Astrocyte (in vitro differentiated cells and primary cell): ENCODE data around the gene TNN. TPM values are rescaled to one million over a fixed set of nuclear protein-coding genes. Genes with fewer than 3 reads are reported as not detected.

Source experiments
- DNase-seq: peaks from one replicate; pipeline ENCODE4 v3.0.0-alpha.2; 2010; ENCODE audit warnings: low read depth
- FAIRE-seq: peaks from 2 replicates; lab custom pipeline; 2011; peaks lifted over from hg19 to GRCh38; lab: Jason Lieb, UNC
- H2AFZ ChIP-seq: 2 replicates; pipeline ENCODE4 v1.6.0; 2012; ENCODE audit warnings: low read depth, low read length, inconsistent platforms
- H3K27ac ChIP-seq: 2 replicates; pipeline ENCODE4 v1.5.1; 2011; ENCODE audit warnings: low read depth, low read length, inconsistent platforms
- H3K27me3 ChIP-seq: 2 replicates; pipeline ENCODE4 v1.6.0; 2011; ENCODE audit warnings: low read length, inconsistent platforms; ENCODE audit not compliant: insufficient read depth
- H3K36me3 ChIP-seq: 2 replicates; pipeline ENCODE4 v1.5.1; 2011; ENCODE audit warnings: low read length, inconsistent platforms; ENCODE audit not compliant: insufficient read depth
- H3K4me1 ChIP-seq: 2 replicates; pipeline ENCODE4 v1.5.1; 2011; ENCODE audit warnings: low read length, inconsistent platforms; ENCODE audit not compliant: insufficient read depth
- H3K4me2 ChIP-seq: 2 replicates; pipeline ENCODE4 v1.6.0; 2012; ENCODE audit warnings: low read length, inconsistent platforms
- H3K4me3 ChIP-seq: 2 replicates; pipeline ENCODE4 v1.5.1; 2011; ENCODE audit warnings: low read depth, mild to moderate bottlenecking, low read length, inconsistent platforms; ENCODE audit not compliant: insufficient read depth
- H3K79me2 ChIP-seq: 2 replicates; pipeline ENCODE4 v1.6.0; 2012; ENCODE audit warnings: mild to moderate bottlenecking, low read length, inconsistent platforms; ENCODE audit not compliant: insufficient read depth
- H3K9ac ChIP-seq: 2 replicates; pipeline ENCODE4 v1.6.0; 2012; ENCODE audit warnings: mild to moderate bottlenecking, low read length, inconsistent platforms
- H3K9me3 ChIP-seq: 2 replicates; pipeline ENCODE4 v1.5.1; 2012; ENCODE audit warnings: low read depth, mild to moderate bottlenecking, low read length, inconsistent platforms; ENCODE audit not compliant: insufficient read depth
- H4K20me1 ChIP-seq: 2 replicates; pipeline ENCODE4 v1.6.0; 2012; ENCODE audit warnings: low read length, inconsistent platforms; ENCODE audit not compliant: insufficient read depth
- H3K27ac Mint-ChIP-seq: one replicate; pipeline ENCODE4 v1.8.0; 2021; ENCODE audit warnings: mild to moderate bottlenecking, mixed read lengths; ENCODE audit not compliant: unreplicated experiment
- H3K27me3 Mint-ChIP-seq: one replicate; pipeline ENCODE4 v1.8.0; 2021; ENCODE audit warnings: low read depth, mixed read lengths; ENCODE audit not compliant: unreplicated experiment
- H3K36me3 Mint-ChIP-seq: one replicate; pipeline ENCODE4 v1.8.0; 2021; ENCODE audit warnings: low read depth, mixed read lengths; ENCODE audit not compliant: unreplicated experiment
- H3K4me1 Mint-ChIP-seq: one replicate; pipeline ENCODE4 v1.8.0; 2021; ENCODE audit warnings: low read depth, mixed read lengths; ENCODE audit not compliant: unreplicated experiment
- H3K4me3 Mint-ChIP-seq: one replicate; pipeline ENCODE4 v1.8.0; 2021; ENCODE audit warnings: mild to moderate bottlenecking, moderate library complexity, mixed read lengths; ENCODE audit not compliant: unreplicated experiment
- H3K9me3 Mint-ChIP-seq: one replicate; pipeline ENCODE4 v1.8.0; 2021; ENCODE audit warnings: mild to moderate bottlenecking, mixed read lengths; ENCODE audit not compliant: unreplicated experiment
- EZH2 ChIP-seq: IDR thresholded peaks from 2 replicates; pipeline ENCODE4 v1.6.1; 2012; ENCODE audit warnings: mild to moderate bottlenecking, low read length, inconsistent platforms; ENCODE audit not compliant: insufficient read depth
- total RNA-seq: library from RNA; stranded (reverse); gene quantifications from 2 replicates; pipeline ENCODE4 v1.2.1, GENCODE V29; 2021
- TF ChIP-seq, protein P1 (sequence below): IDR thresholded peaks from 2 replicates; pipeline ENCODE4 v1.5.1; 2011; ENCODE audit warnings: low read depth, mild to moderate bottlenecking, inconsistent platforms, low read length, moderate library complexity; ENCODE audit not compliant: insufficient read depth

Gene TNN
- total RNA-seq, 1 donor from 2014 or later: 0.16 TPM

DNA sequence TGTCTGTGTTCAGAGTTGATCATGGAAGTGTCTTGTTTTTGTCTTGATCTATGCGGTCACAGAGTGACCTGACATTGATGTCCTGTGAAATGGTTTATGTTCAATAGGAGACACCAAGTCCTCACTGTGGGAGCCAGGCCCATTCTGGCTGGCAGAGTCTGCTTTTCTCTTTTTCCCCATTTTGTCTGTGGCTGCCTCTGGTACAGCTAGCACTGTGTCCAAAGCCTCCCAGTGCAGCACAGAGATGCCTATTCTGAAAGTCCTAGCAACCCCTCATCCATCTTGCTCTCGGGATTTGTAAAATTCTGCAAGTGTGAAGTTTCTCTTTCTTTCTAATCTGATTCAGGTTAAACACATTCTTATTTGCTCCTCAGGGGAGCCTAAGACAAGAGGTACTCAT, 14.3 kb downstream of the TNN start:
- H3K27me3 ChIP-seq: peaks cover 3% of the 10 kb centered on the region
- H3K9ac ChIP-seq: no peak overlapping the region
- H3K4me3 Mint-ChIP-seq: no peak overlapping the region
- no peaks in the 10 kb centered on the region for H3K4me1 ChIP-seq
- no peaks in the 10 kb centered on the region for H3K9me3 Mint-ChIP-seq
- peaks cover 28% of the 10 kb centered on the region for H3K27me3 Mint-ChIP-seq
- no peaks in the 10 kb centered on the region for H3K36me3 ChIP-seq
- no peak for FAIRE-seq
- no peaks in the 10 kb centered on the region for H3K36me3 Mint-ChIP-seq
- no peak overlapping the region for H2AFZ ChIP-seq
- no peaks in the 10 kb centered on the region for H4K20me1 ChIP-seq
- peaks cover 2% of the 10 kb centered on the region for H3K4me1 Mint-ChIP-seq
- H3K27ac Mint-ChIP-seq: no peak overlapping the region
- no peaks in the 10 kb centered on the region for H3K79me2 ChIP-seq
- no peak overlapping the region for H3K4me3 ChIP-seq
- no peak overlapping the region for H3K27ac ChIP-seq
- no peaks in the 10 kb centered on the region for H3K9me3 ChIP-seq
- no peak for TF ChIP-seq EZH2
- TF ChIP-seq, protein P1, sequence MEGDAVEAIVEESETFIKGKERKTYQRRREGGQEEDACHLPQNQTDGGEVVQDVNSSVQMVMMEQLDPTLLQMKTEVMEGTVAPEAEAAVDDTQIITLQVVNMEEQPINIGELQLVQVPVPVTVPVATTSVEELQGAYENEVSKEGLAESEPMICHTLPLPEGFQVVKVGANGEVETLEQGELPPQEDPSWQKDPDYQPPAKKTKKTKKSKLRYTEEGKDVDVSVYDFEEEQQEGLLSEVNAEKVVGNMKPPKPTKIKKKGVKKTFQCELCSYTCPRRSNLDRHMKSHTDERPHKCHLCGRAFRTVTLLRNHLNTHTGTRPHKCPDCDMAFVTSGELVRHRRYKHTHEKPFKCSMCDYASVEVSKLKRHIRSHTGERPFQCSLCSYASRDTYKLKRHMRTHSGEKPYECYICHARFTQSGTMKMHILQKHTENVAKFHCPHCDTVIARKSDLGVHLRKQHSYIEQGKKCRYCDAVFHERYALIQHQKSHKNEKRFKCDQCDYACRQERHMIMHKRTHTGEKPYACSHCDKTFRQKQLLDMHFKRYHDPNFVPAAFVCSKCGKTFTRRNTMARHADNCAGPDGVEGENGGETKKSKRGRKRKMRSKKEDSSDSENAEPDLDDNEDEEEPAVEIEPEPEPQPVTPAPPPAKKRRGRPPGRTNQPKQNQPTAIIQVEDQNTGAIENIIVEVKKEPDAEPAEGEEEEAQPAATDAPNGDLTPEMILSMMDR: no peak
- DNase-seq: no peak
- no peak overlapping the region for H3K4me2 ChIP-seq

DNA sequence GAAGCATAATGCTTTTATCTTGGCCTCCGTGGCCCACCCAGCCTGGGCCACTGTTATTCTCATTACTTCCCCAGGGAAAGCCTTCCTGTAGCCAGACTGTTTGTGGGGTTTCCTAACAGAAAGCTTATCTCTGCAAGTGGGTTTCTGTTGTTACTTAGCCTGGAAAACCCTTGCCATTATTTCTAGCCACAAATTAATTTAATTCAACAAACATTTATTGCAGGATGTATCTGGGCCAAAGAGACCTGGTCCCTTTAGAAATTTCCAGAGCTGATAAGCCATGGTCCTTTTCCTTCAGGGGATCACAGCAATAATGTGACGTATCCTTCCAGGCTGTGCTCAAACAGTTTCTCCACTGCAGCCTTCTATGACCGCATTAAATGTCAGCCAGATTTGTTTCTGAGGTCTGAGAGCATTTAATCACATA, 20.9 kb downstream of the TNN start:
- no peaks in the 10 kb centered on the region for H3K36me3 Mint-ChIP-seq
- no peaks in the 10 kb centered on the region for H3K9me3 Mint-ChIP-seq
- no peak overlapping the region for H3K27ac ChIP-seq
- H3K27me3 ChIP-seq: no peaks in the 10 kb centered on the region
- no peaks in the 10 kb centered on the region for H3K79me2 ChIP-seq
- H3K4me1 ChIP-seq: no peaks in the 10 kb centered on the region
- H4K20me1 ChIP-seq: no peaks in the 10 kb centered on the region
- no peak overlapping the region for H3K4me3 ChIP-seq
- H3K9me3 ChIP-seq: no peaks in the 10 kb centered on the region
- TF ChIP-seq, protein P1: no peak
- TF ChIP-seq EZH2: no peak
- no peaks in the 10 kb centered on the region for H3K4me1 Mint-ChIP-seq
- H3K4me3 Mint-ChIP-seq: no peak overlapping the region
- H3K27me3 Mint-ChIP-seq: peaks cover 3% of the 10 kb centered on the region
- no peaks in the 10 kb centered on the region for H3K36me3 ChIP-seq
- DNase-seq (no peak), FAIRE-seq (no peak)
- H3K27ac Mint-ChIP-seq: no peak overlapping the region
- H2AFZ ChIP-seq: no peak overlapping the region
- no peak overlapping the region for H3K9ac ChIP-seq
- H3K4me2 ChIP-seq: no peak overlapping the region

DNA sequence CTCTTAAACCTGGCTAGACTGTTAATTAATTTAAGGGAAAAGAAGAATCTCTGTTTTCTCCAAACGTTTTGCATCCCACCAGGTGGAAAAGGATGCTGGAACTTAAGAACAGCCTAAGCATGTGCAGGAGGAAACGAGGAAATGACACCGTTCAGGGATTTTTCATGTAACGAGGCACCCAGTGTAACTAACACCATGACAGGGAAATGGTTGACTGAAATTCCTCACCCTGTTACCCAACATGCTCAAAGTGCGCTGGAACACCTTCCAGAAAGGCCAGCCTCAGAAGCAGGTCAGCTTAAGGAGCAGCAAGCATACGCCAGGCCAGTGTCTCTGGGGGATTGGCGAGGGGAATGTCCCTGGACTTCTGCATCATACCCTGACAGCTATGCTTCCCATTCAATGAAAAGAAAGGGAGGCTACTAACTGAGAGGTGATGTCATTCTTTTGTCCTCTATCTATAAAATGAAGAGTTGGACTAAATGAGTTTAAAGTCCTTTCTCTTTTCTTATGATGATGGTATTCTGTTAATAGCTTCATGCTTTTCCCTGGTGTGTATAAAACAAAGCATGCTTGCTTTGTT, 21.6 kb downstream of the TNN start:
- Histone ChIP-seq H2AFZ (no peak overlapping the region), H3K4me1 (no peaks in the 10 kb centered on the region), H3K27ac (no peak overlapping the region), H3K4me2 (no peak overlapping the region), H3K9ac (no peak overlapping the region), H3K36me3 (no peaks in the 10 kb centered on the region), H4K20me1 (no peaks in the 10 kb centered on the region), H3K4me3 (no peak overlapping the region), H3K27me3 (no peaks in the 10 kb centered on the region), H3K79me2 (no peaks in the 10 kb centered on the region), H3K9me3 (no peaks in the 10 kb centered on the region)
- Mint-ChIP-seq H3K27me3 (peaks cover 3% of the 10 kb centered on the region), H3K27ac (no peak overlapping the region), H3K4me1 (no peaks in the 10 kb centered on the region), H3K4me3 (no peak overlapping the region), H3K36me3 (no peaks in the 10 kb centered on the region), H3K9me3 (no peaks in the 10 kb centered on the region)
- FAIRE-seq (no peak), DNase-seq (no peak)
- TF ChIP-seq, protein P1: no peak
- no peak for TF ChIP-seq EZH2
